SKM-1 treated with dmso at 0.1 percent for 144 hours (cell line): ENCODE data around the gene LRMDA.

Experiments used
- DNase-seq: peaks from one replicate; lab custom pipeline; 2025; ENCODE audit not compliant: unreplicated experiment; lab: John Stamatoyannopoulos, UW

The LRMDA gene

GRCh38 chr10:75418712-75419111 lies 12.7 kb upstream of the LRMDA start:
- DNase-seq: no peak

DNA sequence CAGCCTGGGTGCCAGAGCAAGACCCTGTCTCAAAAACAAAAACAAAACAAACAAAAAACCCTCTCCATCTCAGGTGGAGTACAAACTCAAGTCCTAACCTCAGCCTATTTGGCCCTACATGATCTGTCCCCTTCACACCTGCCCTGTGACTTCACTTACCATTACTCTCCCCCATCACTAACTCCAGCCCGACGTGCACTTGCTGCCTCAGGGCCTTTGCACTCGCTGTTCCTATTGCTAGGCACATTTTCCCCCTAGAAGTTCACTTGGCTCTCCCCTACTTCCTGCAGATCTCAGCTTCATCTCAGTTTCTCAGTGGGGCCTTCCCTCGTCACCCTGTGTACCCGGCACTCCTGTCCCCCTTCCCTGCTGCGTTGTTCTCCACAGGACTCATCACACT lies 8.5 kb upstream of the LRMDA start:
- no peak for DNase-seq

DNA sequence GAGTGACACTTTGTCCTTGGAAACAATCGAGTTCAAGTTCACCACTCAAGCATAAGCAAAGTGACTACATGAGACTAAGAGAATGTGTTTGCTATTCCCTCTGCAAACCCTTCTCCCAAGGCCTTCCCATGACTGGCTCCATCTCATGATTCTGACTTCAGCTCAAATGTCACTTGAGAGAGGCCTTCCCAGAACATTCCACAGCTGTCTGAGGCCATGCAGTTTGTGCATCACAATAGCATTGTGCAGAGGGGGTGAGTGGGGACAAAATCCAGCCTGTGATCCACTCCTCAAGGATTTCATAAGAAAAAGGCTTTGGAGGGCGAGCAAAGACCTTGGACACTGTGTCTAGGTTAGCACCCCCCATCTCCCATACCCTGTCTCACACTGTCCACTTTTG lies 6.9 kb upstream of the LRMDA start:
- no peak for DNase-seq

DNA sequence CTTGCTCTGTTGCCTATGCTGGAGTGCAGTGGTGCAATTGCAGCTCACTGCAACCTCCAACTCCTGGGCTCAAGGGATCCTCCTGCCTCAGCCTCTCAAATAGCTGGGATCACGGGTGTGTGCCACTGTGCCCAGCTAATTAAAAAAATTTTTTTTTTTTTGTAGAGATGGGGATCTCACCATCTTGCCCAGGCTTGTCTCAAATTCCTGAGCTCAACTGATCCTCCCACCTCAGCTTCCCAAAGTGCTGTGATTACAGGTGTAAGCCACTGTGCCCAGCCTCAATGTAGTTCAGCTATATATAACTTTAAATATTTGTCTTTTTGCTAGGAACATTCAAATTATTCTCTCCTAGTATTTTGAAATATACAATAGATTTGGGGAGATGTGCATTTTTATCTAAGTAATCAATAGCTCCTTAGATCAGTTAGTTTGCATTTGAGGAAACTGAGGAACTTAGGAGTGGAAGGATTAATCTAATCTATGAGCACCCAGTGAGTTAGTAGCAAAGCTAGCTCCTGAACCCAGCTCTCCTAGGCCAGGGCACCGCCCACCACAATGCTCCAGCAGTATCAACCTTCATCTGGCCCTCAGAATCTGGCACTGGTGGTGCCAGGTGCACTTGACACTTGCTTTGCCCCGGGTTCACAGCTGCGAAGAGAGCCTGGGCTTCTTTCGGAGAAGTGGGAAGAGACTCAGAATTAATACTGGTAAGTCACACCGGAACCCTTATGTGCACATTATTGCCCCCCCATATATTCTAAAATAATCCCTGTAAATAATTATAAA lies 5.9 kb upstream of the LRMDA start:
- DNase-seq: no peak

DNA sequence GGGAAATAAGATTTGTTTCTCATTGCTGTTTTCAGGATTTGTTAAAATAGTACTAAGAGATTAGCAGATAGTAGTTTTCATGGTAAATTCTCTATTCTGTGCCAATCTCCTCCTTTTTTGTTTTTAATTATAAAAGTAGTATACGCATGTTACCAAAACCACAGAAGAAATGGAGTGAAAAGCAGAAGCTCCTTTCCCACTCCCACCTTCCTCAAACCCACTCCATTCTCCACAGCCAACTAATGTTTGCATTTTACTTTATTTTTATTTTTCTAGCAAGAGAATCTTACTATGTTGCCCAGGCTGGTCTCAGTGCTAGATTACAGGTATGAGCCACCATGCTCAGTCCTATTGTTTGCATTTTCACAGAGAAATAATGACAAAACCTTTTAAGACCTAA lies 4.5 kb upstream of the LRMDA start:
- peak; percentile 1 for DNase-seq

GRCh38 chr10:75427951-75428350 lies 3.5 kb upstream of the LRMDA start:
- no peak for DNase-seq

- DNase-seq: peak; percentile 32
Measured at GRCh38 chr10:75428434-75429158, 2.8 kb upstream of the LRMDA start.

GRCh38 chr10:75429159-75429827 lies 2.1 kb upstream of the LRMDA start:
- peak; percentile 13 for DNase-seq

DNA sequence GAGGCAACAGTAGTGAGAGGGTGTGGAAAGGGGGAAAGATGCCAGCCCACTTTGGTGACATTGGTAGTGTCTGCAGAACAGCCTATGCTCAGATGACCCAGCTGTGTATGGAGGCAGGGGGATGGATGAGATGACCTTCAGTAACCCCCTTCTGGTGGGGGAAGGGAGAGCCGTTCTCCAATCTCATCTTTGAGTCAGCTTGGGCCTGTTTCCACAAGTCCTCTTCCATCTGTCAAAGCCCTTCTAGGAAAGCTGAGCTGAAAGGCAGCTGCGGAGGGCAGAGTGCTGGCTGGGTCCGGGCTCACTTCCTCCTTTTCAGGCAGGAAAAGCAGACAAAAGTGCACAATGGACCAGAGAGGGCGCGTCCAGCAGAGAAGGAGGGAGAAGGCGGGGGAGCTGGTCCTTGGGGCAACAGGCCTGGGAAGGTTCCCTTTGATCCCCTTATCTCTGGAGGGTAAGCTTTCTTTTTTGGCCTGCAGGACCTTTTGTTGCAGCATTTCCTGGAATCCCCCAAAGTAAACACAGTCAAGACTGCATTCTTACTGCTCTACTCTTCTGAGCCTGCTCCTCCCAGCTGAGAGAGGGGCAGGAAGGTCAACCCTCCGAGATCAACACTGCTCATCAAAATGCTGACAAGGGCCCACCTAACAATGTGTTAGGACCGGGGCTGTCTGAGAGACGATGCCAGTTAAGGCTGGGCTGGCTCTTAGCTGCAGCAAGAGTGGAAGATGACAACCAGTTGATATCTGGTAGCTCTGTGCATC lies 1.2 kb upstream of the LRMDA start:
- DNase-seq: peak; percentile 81

GRCh38 chr10:75432176-75432575 lies 752 bp downstream of the LRMDA start:
- no peak for DNase-seq

- no peak for DNase-seq
Measured at GRCh38 chr10:75432763-75433162, 1.3 kb downstream of the LRMDA start.

GRCh38 chr10:75433216-75433615 lies 1.8 kb downstream of the LRMDA start:
- no peak for DNase-seq

DNA sequence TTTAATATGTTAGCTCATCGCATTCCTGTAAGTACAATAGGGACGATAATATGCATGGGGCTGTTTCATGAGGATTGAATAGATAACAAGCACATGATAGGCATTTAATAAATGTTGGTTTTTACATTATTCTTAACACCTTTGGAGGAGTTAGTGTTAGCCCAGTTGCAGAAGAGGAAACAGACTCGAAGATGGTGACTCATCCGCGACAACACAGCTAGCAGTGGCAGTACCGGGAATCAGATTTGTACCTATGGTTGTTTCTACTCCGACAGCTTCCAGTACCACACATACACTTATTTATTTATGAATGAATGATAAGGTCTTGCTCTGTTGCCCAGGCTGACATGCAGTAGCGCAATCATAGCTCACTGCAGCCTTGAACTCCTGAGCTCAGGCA lies 2.9 kb downstream of the LRMDA start:
- no peak for DNase-seq

DNA sequence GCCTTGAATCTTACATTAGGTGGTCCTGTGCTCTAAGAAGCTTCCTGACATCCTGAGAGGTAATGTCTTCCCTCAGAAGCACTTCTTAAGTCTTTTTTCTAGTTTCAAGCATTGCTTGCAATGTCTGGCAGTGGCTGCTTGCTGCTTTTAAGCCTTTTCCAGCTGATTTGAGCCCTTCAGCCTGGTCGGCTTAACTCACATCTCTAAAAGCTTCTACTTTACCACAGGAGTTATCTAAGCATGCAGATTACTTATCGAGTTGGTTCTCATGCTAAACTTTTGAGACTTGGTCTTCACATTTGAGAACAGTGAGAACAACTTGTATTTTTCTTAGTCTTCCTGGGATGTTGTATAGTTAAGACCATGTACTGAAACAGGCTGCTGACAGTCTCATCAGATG lies 3.9 kb downstream of the LRMDA start:
- DNase-seq: no peak

DNA sequence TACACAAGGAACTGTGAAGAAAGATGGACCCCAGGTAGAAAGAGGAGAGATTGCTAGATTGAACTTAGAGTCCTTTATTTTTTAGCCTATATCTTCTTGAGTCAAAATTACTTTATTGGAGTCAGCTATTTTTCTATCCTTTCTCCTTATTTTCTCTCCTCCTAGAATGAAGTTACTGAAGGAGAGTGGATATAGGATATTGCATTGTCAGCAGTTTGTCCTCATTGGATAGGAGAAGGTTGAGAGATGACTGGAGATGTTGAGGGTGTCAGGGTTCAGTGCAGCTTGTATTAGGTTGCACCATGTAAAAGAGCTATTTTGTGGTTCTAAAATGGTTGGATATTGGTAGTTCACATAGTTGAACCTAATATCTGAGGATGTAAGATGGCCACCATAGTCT lies 5.5 kb downstream of the LRMDA start:
- no peak for DNase-seq

DNA sequence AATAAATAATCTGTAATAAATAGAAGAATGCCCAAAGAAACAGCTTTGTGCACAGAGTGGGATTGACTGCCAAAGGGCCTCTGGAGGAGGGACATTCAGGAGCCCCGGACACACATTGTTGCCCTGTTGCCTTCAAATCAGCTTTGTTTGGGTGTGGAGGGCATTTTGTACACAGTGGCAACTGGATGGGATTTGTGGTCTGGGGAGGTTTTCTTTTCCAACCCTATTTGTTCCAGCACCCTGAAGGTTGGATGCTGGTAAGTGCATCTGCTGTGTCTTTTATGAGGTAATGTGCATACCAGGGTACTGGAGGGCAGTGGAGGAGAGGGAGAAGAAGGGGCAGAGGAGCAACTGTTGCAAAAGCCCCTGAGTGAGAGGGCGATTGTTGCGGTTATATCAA lies 6.3 kb downstream of the LRMDA start:
- DNase-seq: no peak

DNA sequence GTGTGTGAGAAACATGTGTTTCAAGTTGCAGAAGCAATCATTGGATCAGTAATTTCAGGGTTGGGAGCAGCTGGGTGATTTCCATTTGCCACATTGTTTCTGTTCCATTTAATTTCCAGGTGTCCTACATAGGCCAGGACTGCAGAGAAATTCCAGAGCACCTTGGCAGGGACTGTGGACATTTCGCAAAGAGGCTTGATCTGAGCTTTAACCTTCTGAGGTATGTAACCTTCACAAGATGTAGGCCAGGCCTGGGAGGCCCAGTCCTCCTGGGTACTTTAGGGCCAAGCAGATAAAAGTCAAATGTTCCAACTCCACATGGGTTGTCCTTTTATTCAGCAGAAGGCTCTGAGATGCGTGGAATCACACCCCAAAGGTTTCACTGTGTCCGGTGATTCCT lies 6.9 kb downstream of the LRMDA start:
- no peak for DNase-seq

- no peak for DNase-seq
Measured at GRCh38 chr10:75439811-75440210, 8.4 kb downstream of the LRMDA start.

GRCh38 chr10:75440271-75440793 lies 8.9 kb downstream of the LRMDA start:
- no peak for DNase-seq

DNA sequence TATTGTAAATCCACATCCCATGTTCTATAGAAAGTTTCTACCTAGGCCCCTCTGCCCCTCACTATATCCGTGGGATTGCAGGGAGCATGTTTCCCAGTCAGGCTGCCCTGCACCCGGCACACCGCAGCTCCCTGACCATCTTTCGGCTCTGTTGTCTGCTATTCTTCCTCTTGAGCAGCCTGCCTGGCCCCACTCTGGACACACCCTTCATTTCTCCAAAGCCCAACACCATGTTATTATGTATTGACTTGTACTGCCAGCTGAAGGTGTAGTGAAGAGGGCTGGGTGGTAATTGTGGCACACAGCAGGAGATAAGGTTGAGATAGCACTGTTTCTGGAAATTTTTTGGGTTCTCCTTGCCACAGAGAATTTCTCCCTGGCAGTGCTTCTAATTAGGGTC lies 9.8 kb downstream of the LRMDA start:
- no peak for DNase-seq

DNA sequence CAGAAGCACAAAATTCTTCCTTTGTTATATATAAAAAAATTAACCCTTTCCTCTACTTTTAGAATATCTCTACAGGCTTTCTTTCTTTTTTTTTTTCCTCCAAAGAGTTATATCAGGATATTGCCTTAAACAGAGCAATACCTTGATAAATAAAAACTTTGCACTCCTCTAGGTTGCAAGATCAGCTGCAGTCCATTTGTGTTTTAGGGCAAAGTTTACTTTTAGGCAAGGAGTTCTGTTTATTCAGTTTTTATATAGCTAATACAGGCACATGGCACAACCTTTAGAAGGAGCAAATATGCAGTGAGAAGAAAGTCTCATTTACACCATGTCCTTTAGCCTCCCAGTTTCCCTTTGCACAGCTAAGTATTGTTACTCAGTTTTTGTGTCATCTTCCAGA lies 10.3 kb downstream of the LRMDA start:
- DNase-seq: no peak
